T follicular helper cell (primary cell): ENCODE measurements around the gene FAM3C.

Experiments used
- DNase-seq: peaks from one replicate; pipeline ENCODE4 v3.0.0-alpha.2; 2020; ENCODE audit warnings: low read depth

FAM3C gene

GRCh38 chr7:121379930-121380329 is 16.2 kb downstream of the FAM3C start:
- no peak for DNase-seq

- DNase-seq: no peak
Measured at GRCh38 chr7:121376979-121377378, 19.1 kb downstream of the FAM3C start.

- DNase-seq: no peak
Measured at GRCh38 chr7:121373177-121373576, 22.9 kb downstream of the FAM3C start.

GRCh38 chr7:121372376-121373010 is 23.6 kb downstream of the FAM3C start:
- no peak for DNase-seq

- no peak for DNase-seq
Measured at GRCh38 chr7:121371883-121372282, 24.2 kb downstream of the FAM3C start.

GRCh38 chr7:121371367-121371766 is 24.7 kb downstream of the FAM3C start:
- no peak for DNase-seq

GRCh38 chr7:121369462-121369861 is 26.6 kb downstream of the FAM3C start:
- DNase-seq: no peak

GRCh38 chr7:121366852-121367431 is 29.2 kb downstream of the FAM3C start:
- peak; percentile 5 for DNase-seq

GRCh38 chr7:121360564-121360963 is 35.5 kb downstream of the FAM3C start:
- no peak for DNase-seq

GRCh38 chr7:121355574-121355973 is 40.5 kb downstream of the FAM3C start:
- DNase-seq: no peak

- no peak for DNase-seq
Measured at GRCh38 chr7:121352323-121352722, 43.8 kb downstream of the FAM3C start.

- no peak for DNase-seq
Measured at GRCh38 chr7:121351682-121352081, 44.4 kb downstream of the FAM3C start.

GRCh38 chr7:121344497-121344896 is 51.6 kb downstream of the FAM3C start:
- DNase-seq: no peak

GRCh38 chr7:121344093-121344492 is 52.0 kb downstream of the FAM3C start:
- DNase-seq: no peak

GRCh38 chr7:121343302-121343701 is 52.8 kb downstream of the FAM3C start:
- no peak for DNase-seq

- no peak for DNase-seq
Measured at GRCh38 chr7:121342631-121343030, 53.5 kb downstream of the FAM3C start.

GRCh38 chr7:121341933-121342332 is 54.2 kb downstream of the FAM3C start:
- no peak for DNase-seq

GRCh38 chr7:121339082-121339481 is 57.0 kb downstream of the FAM3C start:
- DNase-seq: no peak

- DNase-seq: no peak
Measured at GRCh38 chr7:121337398-121337797, 58.7 kb downstream of the FAM3C start.

GRCh38 chr7:121336579-121336978 is 59.5 kb downstream of the FAM3C start:
- no peak for DNase-seq

- no peak for DNase-seq
Measured at GRCh38 chr7:121334875-121335648, 61.0 kb downstream of the FAM3C start.

- no peak for DNase-seq
Measured at GRCh38 chr7:121334376-121334775, 61.7 kb downstream of the FAM3C start.

GRCh38 chr7:121331574-121331973 is 64.5 kb downstream of the FAM3C start:
- no peak for DNase-seq
